ENCODE results near the gene SP1. TPM values are rescaled to one million over a fixed set of nuclear protein-coding genes. Genes with fewer than 3 reads are reported as not detected.

SP1 gene
- total and polyA plus RNA-seq, 2 of the 4 experiments (the other 2 are of a cell fraction): 19.7 to 53.6 TPM

- ChIA-PET CTCF (no interaction called here), POLR2A (ENCODE audit: unreplicated experiment) (no interaction called here)
- H3K56ac ChIP-seq (ENCODE audit: extremely low read depth, insufficient read depth, low read length): no peak overlapping the region
- H3K23ac ChIP-seq (ENCODE audit: low read depth, low read length): no peak overlapping the region
- no peak overlapping the region for H4K91ac ChIP-seq (ENCODE audit: insufficient read depth, low read depth, low read length)
- dilution Hi-C loops (cut with HindIII; ENCODE audit: low sequenced_read_pairs, unreplicated experiment) (no loop called here), intact Hi-C loops (cut with micrococcal nuclease) (loop anchor here (1.0 kb wide), 1 partner anchor 10 kb away; no protein-coding TSS in a partner anchor), in situ Hi-C loops (cut with MboI; ENCODE audit: low sequenced_read_pairs) (no loop called here)
- H3K4me2 ChIP-seq (ENCODE audit: low read depth, low read length): no peak overlapping the region
- no TSS peak for BruUV-seq (replicated peaks)
- H3K4me1 ChIP-seq (ENCODE audit: control insufficient read depth, insufficient read depth, low read length): peaks cover 9% of the 10 kb centered on the region
- H3K9me3 ChIP-seq (ENCODE audit: control insufficient read depth, insufficient read depth, low read length): no peaks in the 10 kb centered on the region
- no peak overlapping the region for H2AK5ac ChIP-seq (ENCODE audit: low read depth, low read length)
- H2BK5ac ChIP-seq (ENCODE audit: low read depth, low read length, poor library complexity, severe bottlenecking): no peak overlapping the region
- H3K4me3 ChIP-seq (ENCODE audit: insufficient read depth, low read depth, low read length): no peak overlapping the region
- no peak overlapping the region for H3K4ac ChIP-seq (ENCODE audit: low read depth, low read length)
- no peak overlapping the region for H3K18ac ChIP-seq (ENCODE audit: low read depth, low read length)
- H2BK15ac ChIP-seq (ENCODE audit: low read depth, low read length): no peak overlapping the region
- peaks cover 43 to 61% of the 10 kb centered on the region in 2 experiments for H3K79me1 ChIP-seq (ENCODE audit: low read depth in 1 of 2, low read length in 2 of 2)
- H3K27ac ChIP-seq (ENCODE audit: insufficient read depth, low read length): no peak overlapping the region
- H3K14ac ChIP-seq (replicated peaks; ENCODE audit: low read depth, low read length): no peak overlapping the region
- no peak for ATAC-seq (ENCODE audit: low read depth)
- H2BK120ac ChIP-seq (ENCODE audit: low read depth, low read length): no peak overlapping the region
- H3K36me3 ChIP-seq (ENCODE audit: control insufficient read depth, insufficient read depth, low read length): peaks cover 61% of the 10 kb centered on the region
- no peaks in the 10 kb centered on the region for H3K27me3 ChIP-seq (ENCODE audit: control insufficient read depth, insufficient read depth, low read length)
- no peak overlapping the region for H2AK9ac ChIP-seq (replicated peaks; ENCODE audit: low read depth, low read length, poor library complexity)
- peaks cover 95% of the 10 kb centered on the region for H4K20me1 ChIP-seq (ENCODE audit: insufficient read depth, low read length)
- 100% methylated on average over 1 of the region's 6 CpGs; no CpG with 5 or more reads in 1 of the 2 experiments for WGBS, 2 experiments (ENCODE audit: extremely low coverage in 2 of 2, insufficient read length in 1 of 2)
- H3K9me1 ChIP-seq (ENCODE audit: insufficient read depth, low read length): no peaks in the 10 kb centered on the region
- TF ChIP-seq SMC3 (IDR thresholded peaks at IDR 0.05; ENCODE audit: low read depth, low read length) (no peak), RFX5 (IDR thresholded peaks at IDR 0.05; ENCODE audit: low read depth, low read length) (no peak), CHD1 (IDR thresholded peaks at IDR 0.05; ENCODE audit: low read depth, low read length) (no peak), MAFK (IDR thresholded peaks at IDR 0.05; ENCODE audit: low read depth, low read length) (no peak), RAD21 (IDR thresholded peaks at IDR 0.05; ENCODE audit: low read length) (no peak), CEBPB (IDR thresholded peaks at IDR 0.05; ENCODE audit: low read depth, low read length) (no peak), MAZ (IDR thresholded peaks at IDR 0.05; ENCODE audit: borderline replicate concordance, low read depth, low read length) (no peak), NFE2L2 (IDR thresholded peaks at IDR 0.05; ENCODE audit: low read depth, low read length) (no peak), MXI1 (IDR thresholded peaks at IDR 0.05; ENCODE audit: borderline replicate concordance, low read depth, low read length) (no peak), POLR2A (IDR thresholded peaks at IDR 0.05; ENCODE audit: low read depth, low read length) (no peak), RCOR1 (IDR thresholded peaks at IDR 0.05; ENCODE audit: insufficient replicate concordance, low read length) (no peak)
- TF ChIP-seq, protein P1, sequence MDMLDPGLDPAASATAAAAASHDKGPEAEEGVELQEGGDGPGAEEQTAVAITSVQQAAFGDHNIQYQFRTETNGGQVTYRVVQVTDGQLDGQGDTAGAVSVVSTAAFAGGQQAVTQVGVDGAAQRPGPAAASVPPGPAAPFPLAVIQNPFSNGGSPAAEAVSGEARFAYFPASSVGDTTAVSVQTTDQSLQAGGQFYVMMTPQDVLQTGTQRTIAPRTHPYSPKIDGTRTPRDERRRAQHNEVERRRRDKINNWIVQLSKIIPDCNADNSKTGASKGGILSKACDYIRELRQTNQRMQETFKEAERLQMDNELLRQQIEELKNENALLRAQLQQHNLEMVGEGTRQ (IDR thresholded peaks at IDR 0.05; ENCODE audit: low read depth, low read length): no peak
- TF ChIP-seq, protein P2, sequence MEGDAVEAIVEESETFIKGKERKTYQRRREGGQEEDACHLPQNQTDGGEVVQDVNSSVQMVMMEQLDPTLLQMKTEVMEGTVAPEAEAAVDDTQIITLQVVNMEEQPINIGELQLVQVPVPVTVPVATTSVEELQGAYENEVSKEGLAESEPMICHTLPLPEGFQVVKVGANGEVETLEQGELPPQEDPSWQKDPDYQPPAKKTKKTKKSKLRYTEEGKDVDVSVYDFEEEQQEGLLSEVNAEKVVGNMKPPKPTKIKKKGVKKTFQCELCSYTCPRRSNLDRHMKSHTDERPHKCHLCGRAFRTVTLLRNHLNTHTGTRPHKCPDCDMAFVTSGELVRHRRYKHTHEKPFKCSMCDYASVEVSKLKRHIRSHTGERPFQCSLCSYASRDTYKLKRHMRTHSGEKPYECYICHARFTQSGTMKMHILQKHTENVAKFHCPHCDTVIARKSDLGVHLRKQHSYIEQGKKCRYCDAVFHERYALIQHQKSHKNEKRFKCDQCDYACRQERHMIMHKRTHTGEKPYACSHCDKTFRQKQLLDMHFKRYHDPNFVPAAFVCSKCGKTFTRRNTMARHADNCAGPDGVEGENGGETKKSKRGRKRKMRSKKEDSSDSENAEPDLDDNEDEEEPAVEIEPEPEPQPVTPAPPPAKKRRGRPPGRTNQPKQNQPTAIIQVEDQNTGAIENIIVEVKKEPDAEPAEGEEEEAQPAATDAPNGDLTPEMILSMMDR (conservative IDR thresholded peaks at IDR 0.05; ENCODE audit: low read depth, low read length): no peak
- TF ChIP-seq, protein P3, sequence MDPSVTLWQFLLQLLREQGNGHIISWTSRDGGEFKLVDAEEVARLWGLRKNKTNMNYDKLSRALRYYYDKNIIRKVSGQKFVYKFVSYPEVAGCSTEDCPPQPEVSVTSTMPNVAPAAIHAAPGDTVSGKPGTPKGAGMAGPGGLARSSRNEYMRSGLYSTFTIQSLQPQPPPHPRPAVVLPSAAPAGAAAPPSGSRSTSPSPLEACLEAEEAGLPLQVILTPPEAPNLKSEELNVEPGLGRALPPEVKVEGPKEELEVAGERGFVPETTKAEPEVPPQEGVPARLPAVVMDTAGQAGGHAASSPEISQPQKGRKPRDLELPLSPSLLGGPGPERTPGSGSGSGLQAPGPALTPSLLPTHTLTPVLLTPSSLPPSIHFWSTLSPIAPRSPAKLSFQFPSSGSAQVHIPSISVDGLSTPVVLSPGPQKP (IDR thresholded peaks at IDR 0.05; ENCODE audit: borderline replicate concordance, low read depth, low read length): no peak
- H3K9ac ChIP-seq (ENCODE audit: low read depth, low read length): no peak overlapping the region
- H4K8ac ChIP-seq (ENCODE audit: low read depth in 2 of 2, low read length in 2 of 2): no peak overlapping the region
- H2AFZ ChIP-seq (replicated peaks; ENCODE audit: low read length, poor library complexity): no peak overlapping the region
- no peak for DNase-seq
- H2BK20ac ChIP-seq (ENCODE audit: low read depth, low read length): no peak overlapping the region
- H4K5ac ChIP-seq (ENCODE audit: low read depth, low read length): no peak overlapping the region
Measured at GRCh38 chr12:53456654-53457366, 76.8 kb downstream of the SP1 start.

Data from IMR-90 (cell line).